ENCODE results near the gene MRPL34.

Gene MRPL34

DNA sequence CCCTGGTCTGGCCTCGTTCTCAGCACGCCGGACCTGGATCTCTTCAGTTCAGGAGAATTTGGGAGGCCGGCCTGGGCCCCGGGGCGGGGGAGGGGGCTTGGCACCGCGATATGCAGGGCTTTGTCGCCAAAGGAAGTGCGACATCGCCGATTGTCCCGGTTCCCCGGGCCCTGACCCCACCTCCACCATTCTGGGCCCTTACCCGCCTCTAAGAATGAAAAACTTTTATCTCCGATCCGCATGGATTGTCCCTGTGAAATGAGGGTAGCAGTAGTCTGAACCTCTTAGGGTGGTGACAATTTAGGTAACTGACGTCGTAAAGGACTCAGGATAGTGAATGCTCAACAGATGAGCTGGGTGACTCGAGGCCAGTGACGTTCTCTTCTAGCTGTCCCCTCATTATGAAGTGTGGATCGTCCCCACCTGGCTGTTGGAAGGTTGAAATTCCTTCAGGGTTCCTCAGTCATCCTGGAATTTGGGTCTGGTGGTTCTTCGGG lies 4.3 kb downstream of the MRPL34 start:
- no peak for DNase-seq (ENCODE audit: low spot score)

DNA sequence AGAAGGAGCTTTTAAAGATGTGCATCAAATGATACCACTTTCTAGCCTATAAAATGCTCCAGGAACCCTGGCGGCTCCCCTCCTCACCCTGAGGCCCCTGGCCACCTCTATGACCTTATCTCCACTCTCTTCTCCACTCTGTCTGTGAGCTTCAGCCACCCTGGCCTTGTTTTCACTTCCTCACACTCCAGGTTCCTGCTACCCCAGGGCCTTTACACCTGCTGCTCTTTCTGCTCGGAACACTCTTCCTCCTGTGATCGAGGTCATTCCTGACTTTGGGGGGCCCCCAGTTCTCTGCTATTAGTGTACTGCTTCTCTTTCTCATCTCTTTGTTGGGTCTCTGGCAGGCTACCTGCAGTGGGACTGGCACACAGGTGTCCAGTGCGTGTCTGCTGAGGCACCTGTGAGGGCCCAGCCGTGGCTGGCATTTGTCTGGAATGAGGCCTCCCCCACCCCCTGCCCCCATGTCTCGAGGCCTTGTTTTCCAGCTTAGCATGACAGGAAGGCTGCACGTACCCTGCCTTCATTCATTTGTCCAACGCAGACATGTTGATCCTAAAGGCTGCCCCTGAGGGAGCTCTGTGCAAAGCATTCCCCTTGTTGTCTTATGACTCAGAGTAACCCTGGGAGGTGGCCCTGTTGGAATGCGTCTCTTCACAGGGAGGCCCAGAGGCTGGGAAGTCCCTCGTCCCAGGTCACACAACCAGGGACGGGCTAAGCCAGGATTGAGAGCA lies 6.0 kb downstream of the MRPL34 start:
- no peak for DNase-seq (ENCODE audit: low spot score)

DNA sequence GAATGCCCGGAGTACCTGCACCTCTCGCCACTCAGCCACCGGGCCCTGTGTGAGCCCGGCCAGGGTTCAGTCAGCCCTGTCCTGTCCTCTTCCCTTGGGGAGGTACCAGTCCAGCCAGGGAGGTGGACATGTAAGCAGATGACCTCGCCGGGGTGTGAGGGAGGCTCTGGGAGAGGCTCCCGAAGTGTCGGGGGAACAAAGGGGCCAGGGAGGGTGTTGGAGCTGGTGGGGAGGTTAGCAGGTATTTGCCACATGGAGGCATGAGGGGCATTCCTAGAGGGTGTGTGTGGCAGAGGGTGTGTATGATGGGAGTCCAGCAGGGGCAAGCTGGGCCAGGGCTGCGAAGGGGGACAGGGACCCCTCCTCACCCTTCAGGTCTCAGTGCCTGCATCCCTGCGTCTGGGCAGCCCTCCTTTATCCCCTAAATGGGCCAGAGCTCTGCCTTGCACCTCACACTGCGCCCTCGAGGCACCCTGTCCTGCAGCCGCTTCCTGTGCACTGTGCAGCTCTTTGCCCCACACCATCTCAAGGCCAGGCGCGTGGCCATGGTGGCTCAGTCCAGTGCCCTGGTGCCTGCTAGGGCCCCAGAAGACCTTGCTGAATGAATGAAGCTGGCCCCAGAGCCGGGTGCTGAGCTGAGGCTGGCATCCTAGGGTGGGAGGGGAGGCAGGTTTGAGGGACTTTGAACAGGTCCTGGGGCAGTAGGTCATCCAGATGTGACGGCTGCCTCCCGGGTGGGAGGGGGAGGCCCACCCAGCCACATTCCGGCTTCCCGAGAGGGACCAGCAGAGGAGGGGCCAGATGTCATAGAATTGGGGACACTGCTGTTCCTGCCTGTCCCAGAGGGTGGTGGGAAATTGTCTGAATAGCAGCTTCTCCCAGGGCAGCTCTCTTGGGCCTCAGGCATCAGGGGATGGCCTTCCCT lies 6.8 kb downstream of the MRPL34 start:
- no peak for DNase-seq (ENCODE audit: low spot score)

DNA sequence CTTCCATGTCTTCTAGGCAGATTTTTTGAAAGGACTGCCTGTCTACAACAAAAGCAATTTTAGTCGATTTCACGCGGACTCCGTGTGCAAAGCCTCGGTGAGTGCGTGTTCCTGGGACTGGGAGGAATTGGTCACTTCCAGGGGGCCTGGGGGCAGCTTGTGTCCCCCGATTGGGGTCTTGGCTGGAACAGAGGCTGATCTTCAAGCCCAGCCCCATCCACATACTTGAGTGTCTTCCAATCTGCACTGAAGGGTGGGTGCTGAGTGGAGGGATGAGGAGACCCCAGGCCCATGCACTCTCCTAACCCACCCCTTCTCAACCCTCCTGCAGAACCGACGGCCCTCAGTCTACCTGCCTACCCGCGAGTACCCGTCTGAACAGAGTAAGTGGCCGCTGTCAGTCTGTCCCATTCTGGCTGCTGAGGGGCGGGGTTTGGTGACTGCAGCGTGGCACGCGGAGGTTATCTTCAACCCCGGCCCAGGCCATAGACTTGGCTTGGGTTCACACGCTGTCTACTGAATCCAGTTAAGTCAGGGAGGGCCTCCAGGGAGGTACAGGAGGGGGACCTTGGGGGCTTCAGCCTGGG lies 8.4 kb downstream of the MRPL34 start:
- no peak for DNase-seq (ENCODE audit: low spot score)

- DNase-seq (ENCODE audit: low spot score), result no peak
Measured at GRCh38 chr19:17318966-17319365, 13.3 kb downstream of the MRPL34 start.

DNA sequence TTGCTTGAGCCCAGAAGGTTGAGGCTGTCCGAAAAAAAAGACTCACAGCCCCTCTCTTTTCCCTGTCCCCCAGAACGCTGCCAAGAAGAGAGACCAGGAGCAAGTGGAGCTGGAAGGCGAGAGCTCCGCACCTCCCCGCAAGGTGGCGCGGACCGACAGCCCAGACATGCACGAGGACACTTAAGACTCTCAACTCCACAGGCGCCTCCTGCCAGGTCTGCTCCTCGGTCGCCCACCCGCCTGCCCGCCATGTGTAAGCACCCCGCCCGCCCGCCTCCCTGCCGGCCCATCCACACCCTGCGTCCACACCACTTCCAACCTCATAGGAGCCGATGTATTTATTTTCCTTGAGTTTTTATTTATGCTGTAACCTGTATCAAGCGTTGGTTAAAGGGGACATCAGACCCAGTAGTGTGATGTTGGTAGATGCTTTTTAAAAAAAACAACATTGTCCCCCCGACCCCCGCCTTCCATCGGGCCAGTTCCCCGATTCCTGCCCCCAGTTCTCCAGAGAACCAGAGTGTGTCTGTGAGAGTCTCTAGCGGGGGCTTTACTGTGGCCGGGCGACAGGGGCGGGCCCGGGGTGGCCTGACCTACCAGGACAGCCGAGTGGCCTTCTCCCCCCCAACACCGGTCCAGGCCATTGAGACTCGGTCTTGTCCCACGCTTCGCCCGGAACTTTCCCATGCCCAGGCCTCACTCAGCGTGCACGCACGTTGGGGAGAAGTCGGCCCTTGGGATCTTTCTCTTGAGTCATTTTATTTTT lies 14.0 kb downstream of the MRPL34 start:
- no peak for DNase-seq (ENCODE audit: low spot score)

- DNase-seq (ENCODE audit: low spot score), result no peak
Measured at GRCh38 chr19:17320435-17320834, 14.8 kb downstream of the MRPL34 start.

GRCh38 chr19:17321655-17322489 lies 16.2 kb downstream of the MRPL34 start:
- no peak for DNase-seq (ENCODE audit: low spot score)

DNA sequence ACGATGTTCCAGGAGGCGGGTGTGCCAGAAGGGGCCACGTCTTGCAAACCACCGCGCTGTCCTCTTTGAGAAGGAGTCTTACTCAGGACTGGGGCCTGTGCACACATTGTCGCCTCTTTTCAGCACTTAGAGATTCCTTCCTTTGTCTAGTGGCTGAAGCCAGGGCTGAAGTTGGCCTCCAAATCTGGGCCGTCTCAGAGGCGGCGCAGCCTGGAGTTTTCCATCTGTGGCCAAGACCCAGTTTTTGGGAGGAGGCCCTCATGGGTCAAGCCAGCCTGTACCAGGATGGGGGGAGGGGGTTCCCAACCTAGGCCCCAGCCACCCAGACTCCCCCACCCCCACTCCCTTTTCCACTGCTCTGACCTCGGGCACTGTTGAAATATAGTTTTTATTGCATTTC lies 17.2 kb downstream of the MRPL34 start:
- DNase-seq (ENCODE audit: low spot score), result no peak

DNA sequence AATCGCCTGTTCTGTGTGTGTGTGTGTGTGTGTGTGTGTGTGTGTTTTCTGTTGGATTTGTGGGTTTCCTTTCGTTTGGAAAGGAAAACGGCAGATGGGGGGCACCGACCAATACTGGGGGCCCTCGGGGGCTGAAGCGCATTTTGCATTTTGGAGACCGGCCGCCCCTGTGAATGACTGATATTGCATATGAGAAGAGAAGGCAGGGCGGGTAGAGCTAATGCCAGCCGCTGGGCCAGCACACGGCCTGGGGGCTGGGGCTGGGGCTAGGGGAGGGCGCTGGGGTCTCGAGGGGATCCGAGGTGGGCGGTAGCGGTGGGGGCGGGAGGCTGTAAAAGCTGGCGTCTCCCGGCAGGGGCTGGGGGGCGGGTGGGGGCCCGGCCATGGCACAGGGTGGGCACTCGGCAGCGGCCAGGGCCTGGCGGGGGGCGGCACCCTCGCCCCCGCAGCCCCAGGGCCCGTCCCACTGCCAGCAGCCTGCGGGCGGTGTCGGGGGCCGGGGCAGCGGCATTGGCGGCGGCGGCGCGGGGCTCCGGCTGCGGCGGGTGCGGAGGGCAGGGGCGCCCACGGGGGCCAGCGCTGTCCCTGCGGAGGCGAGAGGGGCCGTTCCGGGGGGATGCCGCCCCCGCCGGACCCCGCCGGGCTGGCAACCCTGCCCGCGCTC lies 17.8 kb downstream of the MRPL34 start:
- no peak for DNase-seq (ENCODE audit: low spot score)

GRCh38 chr19:17323964-17324332 lies 18.3 kb downstream of the MRPL34 start:
- no peak for DNase-seq (ENCODE audit: low spot score)

DNA sequence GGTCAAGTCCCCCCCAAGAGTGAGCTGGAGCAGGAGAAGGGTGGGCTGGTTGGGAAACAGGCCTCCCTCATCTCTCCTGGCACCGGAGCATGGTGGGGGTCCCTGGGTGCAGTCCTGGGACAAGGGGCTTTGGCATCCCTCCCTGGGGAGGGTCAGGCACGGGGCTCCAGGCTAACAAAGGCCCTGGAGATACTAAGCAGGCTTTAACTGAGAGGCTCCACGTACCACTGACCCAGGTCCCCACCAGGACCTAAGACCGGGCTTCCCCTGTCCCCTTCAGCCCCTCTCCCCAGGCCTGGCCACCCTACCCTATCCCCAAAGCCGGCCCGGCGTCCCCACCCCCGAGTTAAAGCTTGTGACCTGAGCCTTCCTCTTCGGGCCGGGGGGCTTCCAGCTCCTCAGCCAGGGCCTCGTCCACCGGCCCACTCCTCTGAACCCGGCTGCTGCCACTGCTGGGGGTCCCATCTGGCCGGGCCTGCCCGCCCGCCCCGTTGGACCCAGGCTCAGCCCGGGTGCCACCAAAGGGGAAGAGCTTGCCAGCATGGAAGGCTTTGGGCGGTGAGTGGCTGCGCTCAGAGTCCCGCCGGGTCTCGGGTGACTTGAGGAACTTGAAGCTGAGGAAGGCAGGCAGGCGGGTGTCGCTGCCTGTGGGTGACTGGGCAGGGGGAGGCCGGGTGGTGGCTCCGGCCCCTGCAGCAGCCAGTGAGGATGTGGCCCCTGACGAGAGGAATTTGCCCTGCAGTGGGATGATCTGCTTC lies 18.9 kb downstream of the MRPL34 start:
- no peak for DNase-seq (ENCODE audit: low spot score)

- no peak for DNase-seq (ENCODE audit: low spot score)
Measured at GRCh38 chr19:17325133-17325532, 19.5 kb downstream of the MRPL34 start.

DNA sequence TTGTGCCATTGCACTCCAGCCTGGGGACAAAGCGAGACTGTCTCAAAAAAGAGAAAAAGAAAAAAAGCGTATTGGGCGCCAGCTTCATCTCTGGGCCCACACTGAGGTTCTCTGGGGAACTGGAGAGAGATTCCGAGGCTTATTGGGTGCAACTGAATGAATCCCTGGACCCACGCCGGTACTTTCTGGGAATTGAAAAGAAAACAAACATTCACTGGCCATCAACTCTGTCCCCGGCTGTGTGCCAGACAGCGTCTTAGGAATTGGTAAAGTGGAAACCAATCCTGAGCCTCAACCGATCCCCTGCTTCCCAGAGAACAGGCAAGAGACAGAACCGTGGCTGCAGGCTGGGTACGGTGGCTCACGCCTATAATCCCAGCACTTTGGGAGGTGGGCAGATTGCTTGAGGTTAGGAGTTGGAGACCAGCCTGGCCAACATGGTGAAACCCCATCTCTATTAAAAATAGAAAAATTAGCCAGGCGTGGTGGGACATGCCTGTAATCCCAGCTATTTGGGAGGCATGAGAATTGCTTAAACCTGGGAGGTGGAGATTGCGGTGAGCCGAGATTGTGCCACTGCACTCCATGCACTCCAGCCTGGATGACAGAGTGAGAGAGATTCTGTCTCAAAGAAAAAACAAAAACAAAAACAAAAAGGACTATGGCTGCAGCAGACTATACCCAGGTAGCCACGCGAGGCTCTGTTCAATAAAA lies 20.4 kb downstream of the MRPL34 start:
- no peak for DNase-seq (ENCODE audit: low spot score)

DNA sequence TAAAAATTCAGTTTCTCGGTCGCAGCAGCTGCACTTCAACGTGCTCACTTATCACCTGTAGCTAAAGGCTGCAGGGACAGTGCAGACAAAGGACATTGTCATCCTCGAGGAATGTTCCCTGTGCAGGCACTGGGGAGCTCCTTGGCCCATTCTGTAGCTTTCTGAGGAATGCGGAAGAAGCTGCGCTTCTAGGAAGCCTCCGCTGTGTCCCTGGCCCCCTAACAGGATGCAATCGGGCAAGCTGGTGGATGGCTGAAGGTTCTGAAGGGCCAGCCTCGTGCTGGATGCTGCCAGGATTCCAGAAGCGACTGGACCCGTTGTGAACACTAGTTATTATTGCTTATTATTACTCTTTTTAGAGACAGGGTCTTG lies 20.9 kb downstream of the MRPL34 start:
- no peak for DNase-seq (ENCODE audit: low spot score)

DNA sequence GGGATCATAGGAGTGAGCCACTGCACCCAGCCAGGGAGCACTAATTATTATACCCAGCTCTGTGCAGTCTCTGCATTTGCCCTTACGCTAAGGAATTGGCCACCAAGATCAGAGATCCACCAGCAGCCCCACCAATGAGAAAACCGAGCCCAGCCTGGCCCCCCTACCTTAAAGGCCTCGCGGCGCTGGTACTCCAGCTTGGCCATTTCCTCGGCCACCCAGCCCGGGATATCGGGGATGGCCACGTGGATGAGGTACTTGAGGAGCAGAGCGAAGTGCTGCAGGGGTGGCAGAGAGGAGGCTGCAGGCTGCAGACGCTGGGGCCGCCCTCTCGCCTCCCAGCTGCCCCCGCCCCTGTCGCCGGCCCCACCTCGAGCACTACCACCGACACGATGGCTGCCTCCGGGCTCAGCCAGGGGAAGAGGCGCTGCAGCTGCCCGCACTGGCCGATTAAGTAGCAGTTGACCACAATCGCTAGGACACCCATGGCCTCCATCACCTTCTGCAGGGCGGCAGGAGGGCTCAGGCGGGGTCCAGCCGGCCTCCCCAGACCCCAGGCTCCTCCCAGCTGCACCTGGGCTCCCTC lies 21.5 kb downstream of the MRPL34 start:
- DNase-seq (ENCODE audit: low spot score), result no peak

DNA sequence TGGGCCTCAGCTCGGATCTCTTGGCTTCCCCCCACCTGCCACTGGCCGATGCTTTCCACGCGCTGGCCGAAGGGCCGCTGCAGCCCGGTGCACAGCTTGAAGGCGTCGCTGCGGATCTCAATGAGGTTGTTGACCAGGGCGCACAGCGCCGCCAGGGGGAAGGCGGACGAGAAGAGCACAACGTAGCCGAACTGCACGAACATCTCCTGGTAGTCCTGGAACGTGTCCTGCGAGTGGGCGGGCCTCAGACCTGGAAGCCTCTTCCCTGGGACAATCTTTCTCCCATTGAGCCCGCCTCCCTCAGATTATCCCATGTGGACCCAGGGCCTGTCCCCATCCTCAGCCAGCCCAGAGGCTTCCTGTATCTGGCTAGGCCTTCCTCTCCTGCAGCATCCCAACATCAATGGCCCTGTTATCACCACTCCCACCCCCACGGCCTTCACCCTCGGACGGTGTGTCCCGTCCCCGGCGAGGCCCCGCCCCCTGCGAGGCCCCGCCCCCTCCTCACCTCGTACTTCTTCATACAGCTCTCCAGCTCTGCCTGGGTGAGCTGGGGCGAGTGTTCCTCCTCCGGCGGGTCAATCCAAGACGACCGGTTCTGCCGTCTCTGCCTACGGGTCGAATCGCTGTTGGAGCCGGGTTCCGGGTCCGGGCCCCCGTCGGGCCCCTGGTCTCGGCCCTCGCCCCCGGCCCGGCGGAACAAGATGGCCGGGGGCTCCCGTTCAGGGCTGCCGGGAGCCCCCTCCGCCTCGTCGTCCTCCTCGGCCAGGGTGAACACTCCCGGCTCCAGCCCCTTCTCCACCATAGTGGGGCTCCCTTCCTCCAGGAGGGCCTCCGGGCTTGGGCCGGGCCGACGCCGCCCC lies 22.2 kb downstream of the MRPL34 start:
- DNase-seq (ENCODE audit: low spot score), result no peak

Measured in SW480 (cell line).